Embryonic facial prominence (tissue), 1 donor: ENCODE measurements around the gene STAT1.

ENCODE experiments used
- DNase-seq: peaks from one replicate; pipeline ENCODE4 v3.0.0-alpha.2; 2016; ENCODE audit errors: extremely low spot score

The STAT1 gene

GRCh38 chr2:191031256-191031655 lies 17.3 kb upstream of the STAT1 start:
- DNase-seq = no peak

GRCh38 chr2:191030521-191031154 lies 16.7 kb upstream of the STAT1 start:
- DNase-seq = no peak

GRCh38 chr2:191029280-191029950 lies 15.4 kb upstream of the STAT1 start:
- no peak for DNase-seq

GRCh38 chr2:191026377-191026776 lies 12.4 kb upstream of the STAT1 start:
- no peak for DNase-seq

GRCh38 chr2:191025135-191025534 lies 11.2 kb upstream of the STAT1 start:
- no peak for DNase-seq

- DNase-seq = no peak
Measured at GRCh38 chr2:191023235-191023679, 9.3 kb upstream of the STAT1 start.

- no peak for DNase-seq
Measured at GRCh38 chr2:191020742-191021381, 6.9 kb upstream of the STAT1 start.

- peak; percentile 95 for DNase-seq
Measured at GRCh38 chr2:191020221-191020741, 6.3 kb upstream of the STAT1 start.

- no peak for DNase-seq
Measured at GRCh38 chr2:191019376-191019775, 5.4 kb upstream of the STAT1 start.

- no peak for DNase-seq
Measured at GRCh38 chr2:191018643-191019119, 4.7 kb upstream of the STAT1 start.

- DNase-seq = no peak
Measured at GRCh38 chr2:191018048-191018447, 4.1 kb upstream of the STAT1 start.

- DNase-seq = no peak
Measured at GRCh38 chr2:191015831-191016230, 1.9 kb upstream of the STAT1 start.

GRCh38 chr2:191015239-191015638 lies 1.3 kb upstream of the STAT1 start:
- no peak for DNase-seq

- DNase-seq = no peak
Measured at GRCh38 chr2:191014653-191015020, 666 bp upstream of the STAT1 start.

- DNase-seq = no peak
Measured at GRCh38 chr2:191013682-191013931, 364 bp downstream of the STAT1 start.

- no peak for DNase-seq
Measured at GRCh38 chr2:191012845-191013681, 908 bp downstream of the STAT1 start.

- no peak for DNase-seq
Measured at GRCh38 chr2:191012346-191012745, 1.6 kb downstream of the STAT1 start.

- DNase-seq = no peak
Measured at GRCh38 chr2:191010887-191011885, 2.8 kb downstream of the STAT1 start.

- no peak for DNase-seq
Measured at GRCh38 chr2:191009541-191010374, 4.2 kb downstream of the STAT1 start.

GRCh38 chr2:191008286-191008685 lies 5.7 kb downstream of the STAT1 start:
- DNase-seq = no peak
